TTC549 (cell line): ENCODE measurements around the gene DENND1A.
"Not testable (repeated sequence)": the region's sequence is repeated elsewhere in the genome, so short reads cannot be mapped to it uniquely, and the experiment has no call there.

Experiments
- FAIRE-seq: peaks from 2 replicates; lab custom pipeline; 2012; peaks lifted over from hg19 to GRCh38; lab: Jason Lieb, UNC

The DENND1A gene

GRCh38 chr9:123408313-123409262 lies 521.3 kb downstream of the DENND1A start:
- FAIRE-seq = no peak

- FAIRE-seq = no peak
Observed at GRCh38 chr9:123407217-123407851, 522.6 kb downstream of the DENND1A start.

- FAIRE-seq = no peak
Observed at GRCh38 chr9:123406691-123407216, 523.2 kb downstream of the DENND1A start.

- no peak for FAIRE-seq
Observed at GRCh38 chr9:123406016-123406415, 523.9 kb downstream of the DENND1A start.

- no peak for FAIRE-seq
Observed at GRCh38 chr9:123402981-123403509, 526.9 kb downstream of the DENND1A start.

GRCh38 chr9:123401879-123402513 lies 527.9 kb downstream of the DENND1A start:
- FAIRE-seq = no peak

- FAIRE-seq = no peak
Observed at GRCh38 chr9:123400926-123401503, 528.9 kb downstream of the DENND1A start.

- FAIRE-seq = no peak
Observed at GRCh38 chr9:123399803-123400378, 530.0 kb downstream of the DENND1A start.

GRCh38 chr9:123398938-123399337 lies 531.0 kb downstream of the DENND1A start:
- FAIRE-seq = not testable (repeated sequence)

- FAIRE-seq = no peak
Observed at GRCh38 chr9:123397975-123398374, 532.0 kb downstream of the DENND1A start.

- no peak for FAIRE-seq
Observed at GRCh38 chr9:123395689-123396511, 534.0 kb downstream of the DENND1A start.

- no peak for FAIRE-seq
Observed at GRCh38 chr9:123395276-123395688, 534.6 kb downstream of the DENND1A start.

GRCh38 chr9:123394291-123395235 lies 535.4 kb downstream of the DENND1A start:
- no peak for FAIRE-seq

- FAIRE-seq = no peak
Observed at GRCh38 chr9:123392802-123393201, 537.1 kb downstream of the DENND1A start.

- FAIRE-seq = no peak
Observed at GRCh38 chr9:123391946-123392345, 538.0 kb downstream of the DENND1A start.

- no peak for FAIRE-seq
Observed at GRCh38 chr9:123391233-123391632, 538.7 kb downstream of the DENND1A start.

- FAIRE-seq = no peak
Observed at GRCh38 chr9:123390337-123391135, 539.4 kb downstream of the DENND1A start.

GRCh38 chr9:123389698-123390097 lies 540.2 kb downstream of the DENND1A start:
- no peak for FAIRE-seq

- FAIRE-seq = no peak
Observed at GRCh38 chr9:123389070-123389469, 540.9 kb downstream of the DENND1A start.
